Calu3 (cell line): Measurements from ENCODE around the gene TMEM62. TPM values are rescaled to one million over a fixed set of nuclear protein-coding genes. Genes with fewer than 3 reads are reported as not detected.

ENCODE experiments used
- BruUV-seq: library from RNA; stranded (reverse); fragments of 400-500 nt; replicated peaks from 2 replicates; lab custom pipeline; 2021; lab: Mats Ljungman, UMichigan
- CTCF ChIA-PET: fragments of 300-600 bp; sonication (Branson Sonifier 250); formaldehyde crosslinking; loops from one replicate; lab custom pipeline; 2022; ENCODE audit warnings: antibody characterized with exemption; lab: Charles Lee
- DNase-seq: peaks from one replicate; pipeline ENCODE4 v3.0.0; 2022
- H3K27ac Mint-ChIP-seq: one replicate; pipeline ENCODE4 v1.8.0; 2022; ENCODE audit warnings: mixed read lengths; ENCODE audit not compliant: unreplicated experiment
- H3K27me3 Mint-ChIP-seq: one replicate; pipeline ENCODE4 v1.8.0; 2022; ENCODE audit warnings: mixed read lengths; ENCODE audit not compliant: unreplicated experiment
- H3K36me3 Mint-ChIP-seq: one replicate; pipeline ENCODE4 v1.8.0; 2022; ENCODE audit warnings: mild to moderate bottlenecking, moderate library complexity, mixed read lengths; ENCODE audit not compliant: insufficient read depth, unreplicated experiment
- H3K4me1 Mint-ChIP-seq: one replicate; pipeline ENCODE4 v1.8.0; 2022; ENCODE audit warnings: mild to moderate bottlenecking, low read depth, mixed read lengths; ENCODE audit not compliant: unreplicated experiment
- H3K4me3 Mint-ChIP-seq: one replicate; pipeline ENCODE4 v1.8.0; 2022; ENCODE audit warnings: mild to moderate bottlenecking, low read depth, moderate library complexity, mixed read lengths; ENCODE audit not compliant: unreplicated experiment
- H3K9me3 Mint-ChIP-seq: one replicate; pipeline ENCODE4 v1.8.0; 2022; ENCODE audit warnings: low read depth, mixed read lengths; ENCODE audit not compliant: unreplicated experiment
- CTCF ChIP-seq: fragments of 200-600 bp; IDR thresholded peaks from one replicate; pipeline ENCODE4 v1.8.0; 2022; ENCODE audit warnings: antibody characterized with exemption; ENCODE audit not compliant: unreplicated experiment
- intact Hi-C: fragments of 100-400 bp; cut with micrococcal nuclease; formaldehyde crosslinking; loops from one replicate; pipeline ENCODE4 v1.10.0; 2022; ENCODE audit not compliant: unreplicated experiment
- total RNA-seq: library from RNA; stranded (reverse); gene quantifications from 2 replicates; pipeline ENCODE4 v1.2.3, GENCODE V29; 2022

TMEM62 gene
- total RNA-seq, 1 experiment from 2014 or later: 25.4 TPM

DNA sequence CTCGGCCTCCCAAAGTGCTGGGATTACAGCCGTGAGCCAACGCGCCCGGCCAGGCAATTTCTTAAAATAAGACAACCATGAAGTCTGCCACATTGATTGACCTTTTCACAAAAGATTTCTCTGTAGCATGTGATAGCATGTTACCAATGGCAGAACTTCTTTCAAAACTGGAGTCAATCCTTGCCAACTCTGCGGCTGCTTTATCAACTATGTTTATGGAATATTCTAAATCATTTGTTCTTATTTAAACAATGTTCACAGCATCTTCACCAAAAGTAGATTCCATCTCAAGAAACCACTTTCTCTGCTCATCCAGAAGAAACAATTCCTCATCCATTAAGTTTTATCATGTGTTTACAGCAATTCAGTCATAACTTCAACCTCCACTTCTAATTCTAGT is 37.0 kb upstream of the TMEM62 start:
- Mint-ChIP-seq H3K9me3 (no peaks in the 10 kb centered on the region), H3K36me3 (peaks cover 5% of the 10 kb centered on the region), H3K4me1 (no peaks in the 10 kb centered on the region), H3K4me3 (no peak overlapping the region), H3K27me3 (no peaks in the 10 kb centered on the region), H3K27ac (no peak overlapping the region)
- DNase-seq: no peak
- intact Hi-C loops: no loop called here
- no TSS peak for BruUV-seq
- CTCF ChIA-PET: no interaction called here
- TF ChIP-seq CTCF: no peak

GRCh38 chr15:43099105-43099845 is 34.1 kb upstream of the TMEM62 start:
- intact Hi-C loops: no loop called here
- DNase-seq: no peak
- H3K36me3 Mint-ChIP-seq: peaks cover 5% of the 10 kb centered on the region
- H3K27me3 Mint-ChIP-seq: no peaks in the 10 kb centered on the region
- no peak overlapping the region for H3K27ac Mint-ChIP-seq
- TF ChIP-seq CTCF: no peak
- H3K4me1 Mint-ChIP-seq: peaks cover 9% of the 10 kb centered on the region
- H3K4me3 Mint-ChIP-seq: no peak overlapping the region
- no TSS peak for BruUV-seq
- CTCF ChIA-PET: no interaction called here
- H3K9me3 Mint-ChIP-seq: no peaks in the 10 kb centered on the region

DNA sequence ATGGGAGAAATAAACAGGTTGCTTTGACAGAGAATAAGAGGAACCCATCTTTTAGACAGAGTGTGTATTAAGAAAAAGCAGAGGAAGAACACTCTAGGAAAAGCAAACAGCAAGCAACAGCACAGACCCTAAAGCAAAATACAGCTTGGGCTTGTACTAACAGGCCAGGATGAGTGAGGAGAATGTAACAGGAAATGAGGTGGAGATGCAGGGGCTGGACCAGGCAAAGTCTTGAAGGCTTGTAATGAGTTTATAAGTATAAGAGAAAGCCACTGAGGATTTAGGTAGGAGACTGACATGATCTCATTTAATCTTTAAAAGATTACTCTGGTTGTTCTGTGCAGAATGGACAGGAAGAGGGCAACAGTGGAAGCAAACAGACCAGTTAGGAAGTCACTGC is 32.4 kb upstream of the TMEM62 start:
- intact Hi-C loops: no loop called here
- H3K9me3 Mint-ChIP-seq: no peaks in the 10 kb centered on the region
- H3K27ac Mint-ChIP-seq: no peak overlapping the region
- CTCF ChIA-PET: no interaction called here
- no TSS peak for BruUV-seq
- no peaks in the 10 kb centered on the region for H3K27me3 Mint-ChIP-seq
- peaks cover 14% of the 10 kb centered on the region for H3K36me3 Mint-ChIP-seq
- no peak for DNase-seq
- peaks cover 13% of the 10 kb centered on the region for H3K4me1 Mint-ChIP-seq
- no peak for TF ChIP-seq CTCF
- H3K4me3 Mint-ChIP-seq: no peak overlapping the region

- intact Hi-C loops: no loop called here
- CTCF ChIA-PET: no interaction called here
- peaks cover 21% of the 10 kb centered on the region for H3K36me3 Mint-ChIP-seq
Measured at GRCh38 chr15:43102187-43102586, 31.2 kb upstream of the TMEM62 start.

More at GRCh38 chr15:43102187-43102586, 31.2 kb upstream of the TMEM62 start:
- no peaks in the 10 kb centered on the region for H3K9me3 Mint-ChIP-seq
- H3K4me1 Mint-ChIP-seq: peaks cover 13% of the 10 kb centered on the region
- no peak for TF ChIP-seq CTCF
- no peak overlapping the region for H3K27ac Mint-ChIP-seq
- no peak overlapping the region for H3K4me3 Mint-ChIP-seq
- no peaks in the 10 kb centered on the region for H3K27me3 Mint-ChIP-seq
- DNase-seq: no peak
- no TSS peak for BruUV-seq
